Kidney epithelial cell (primary cell): ENCODE data around the gene RASSF3. TPM values are rescaled to one million over a fixed set of nuclear protein-coding genes. Genes with fewer than 3 reads are reported as not detected.

ENCODE experiments used
- DNase-seq: peaks from one replicate; pipeline ENCODE4 v3.0.0-alpha.2; 2010; ENCODE audit warnings: low read depth
- H3K27me3 ChIP-seq: 2 replicates; pipeline ENCODE4 v1.6.0; 2011; ENCODE audit warnings: low read length; ENCODE audit not compliant: control insufficient read depth, insufficient read depth
- H3K36me3 ChIP-seq: 2 replicates; pipeline ENCODE4 v1.5.1; 2011; ENCODE audit warnings: low read length; ENCODE audit not compliant: control insufficient read depth, insufficient read depth
- H3K4me3 ChIP-seq: 2 replicates; pipeline ENCODE4 v1.5.1; 2011; ENCODE audit warnings: low read depth, mild to moderate bottlenecking, control low read depth, low read length
- CTCF ChIP-seq: IDR thresholded peaks from 2 replicates; pipeline ENCODE4 v1.5.1; 2011; ENCODE audit warnings: mild to moderate bottlenecking, moderate library complexity, low read length, control low read depth, inconsistent platforms; ENCODE audit not compliant: insufficient read depth, poor library complexity, severe bottlenecking
- total RNA-seq: library from RNA; depleted of rRNA; stranded (reverse); fragments of >200 nt; gene quantifications from 2 replicates; pipeline ENCODE4 v1.2.3, GENCODE V29; 2015

Gene RASSF3
- total RNA-seq, 1 donor from 2014 or later = 25.7 TPM

GRCh38 chr12:64733857-64734256 is 123.6 kb downstream of the RASSF3 start:
- TF ChIP-seq CTCF = no peak
- no peaks in the 10 kb centered on the region for H3K36me3 ChIP-seq
- DNase-seq = peak; percentile 75
- H3K4me3 ChIP-seq = no peak overlapping the region
- H3K27me3 ChIP-seq = no peaks in the 10 kb centered on the region

- no peak for TF ChIP-seq CTCF
- Histone ChIP-seq H3K27me3 (no peaks in the 10 kb centered on the region), H3K36me3 (no peaks in the 10 kb centered on the region), H3K4me3 (no peak overlapping the region)
- DNase-seq = no peak
These were observed 125.1 kb downstream of the RASSF3 start for GRCh38 chr12:64735442-64735841.

GRCh38 chr12:64736771-64737170 is 126.5 kb downstream of the RASSF3 start:
- DNase-seq = no peak
- Histone ChIP-seq H3K4me3 (no peak overlapping the region), H3K27me3 (no peaks in the 10 kb centered on the region), H3K36me3 (no peaks in the 10 kb centered on the region)
- TF ChIP-seq CTCF = no peak

- no peaks in the 10 kb centered on the region for H3K36me3 ChIP-seq
These were observed 127.2 kb downstream of the RASSF3 start for GRCh38 chr12:64737539-64737938.

GRCh38 chr12:64739778-64740177 is 129.5 kb downstream of the RASSF3 start:
- H3K27me3 ChIP-seq = no peaks in the 10 kb centered on the region
- no peak for DNase-seq
- no peak overlapping the region for H3K4me3 ChIP-seq
- no peak for TF ChIP-seq CTCF
- no peaks in the 10 kb centered on the region for H3K36me3 ChIP-seq

More at GRCh38 chr12:64737539-64737938, 127.2 kb downstream of the RASSF3 start:
- no peak overlapping the region for H3K4me3 ChIP-seq
- no peaks in the 10 kb centered on the region for H3K27me3 ChIP-seq
- no peak for DNase-seq
- no peak for TF ChIP-seq CTCF

GRCh38 chr12:64740646-64741045 is 130.4 kb downstream of the RASSF3 start:
- TF ChIP-seq CTCF = no peak
- DNase-seq = no peak
- no peak overlapping the region for H3K4me3 ChIP-seq
- no peaks in the 10 kb centered on the region for H3K36me3 ChIP-seq
- no peaks in the 10 kb centered on the region for H3K27me3 ChIP-seq
